ENCODE measurements around the gene STAT6. TPM values are rescaled to one million over a fixed set of nuclear protein-coding genes. Genes with fewer than 3 reads are reported as not detected.

Gene STAT6
- total and polyA plus RNA-seq, 2 donors (not counting 3 experiments of a cell fraction or from before 2014, with no cell fraction given), result 136 to 147 TPM

- FAIRE-seq, result no peak
Measured at GRCh38 chr12:57154076-57154475, 42.9 kb upstream of the STAT6 start.

More at GRCh38 chr12:57154076-57154475, 42.9 kb upstream of the STAT6 start:
- POLR2A ChIA-PET, result no interaction called here
- Histone ChIP-seq H3K27ac (ENCODE audit: insufficient read depth, low read depth, low read length) (no peak overlapping the region), H3K36me3 (ENCODE audit: control insufficient read depth in 2 of 2, extremely low read depth in 1 of 2, insufficient read depth in 2 of 2, low read length in 2 of 2) (no peaks in the 10 kb centered on the region), H4K20me1 (replicated peaks; ENCODE audit: control insufficient read depth, extremely low read depth, insufficient read depth, low read length) (no peaks in the 10 kb centered on the region), H3K4me2 (ENCODE audit: insufficient read depth, low read length) (no peak overlapping the region), H2AFZ (ENCODE audit: low read depth, low read length) (no peak overlapping the region), H3K4me3 (replicated peaks in 1 of 3; ENCODE audit: insufficient read depth in 1 of 3, low read depth in 1 of 3, low read length in 3 of 3) (no peak overlapping the region), H3K79me2 (ENCODE audit: control insufficient read depth, insufficient read depth, low read length) (no peaks in the 10 kb centered on the region), H3K9me3 (replicated peaks; ENCODE audit: control insufficient read depth, insufficient read depth, low read length) (no peaks in the 10 kb centered on the region), H3K27me3 (ENCODE audit: control insufficient read depth in 2 of 2, insufficient read depth in 2 of 2, low read length in 2 of 2) (no peaks in the 10 kb centered on the region), H3K4me1 (ENCODE audit: control insufficient read depth, extremely low read depth, insufficient read depth, low read length) (no peaks in the 10 kb centered on the region), H3K9me1 (replicated peaks; ENCODE audit: control insufficient read depth, extremely low read depth, insufficient read depth, low read length) (no peaks in the 10 kb centered on the region), H3K9ac (replicated peaks; ENCODE audit: extremely low read depth, insufficient read depth, low read length) (no peak overlapping the region)
- no peak for DNase-seq (ENCODE audit: low read depth, low spot score)
- TF ChIP-seq EZH2 (IDR thresholded peaks at IDR 0.05; ENCODE audit: borderline replicate concordance, low read depth, low read length, severe bottlenecking), result no peak
- TF ChIP-seq JUN (IDR thresholded peaks at IDR 0.05; ENCODE audit: borderline replicate concordance, insufficient read depth, insufficient read length, low read depth), result no peak
- no peak for TF ChIP-seq POLR2AphosphoS5 (IDR thresholded peaks at IDR 0.05; ENCODE audit: insufficient read depth, low read depth, low read length)
- TF ChIP-seq, protein P1, sequence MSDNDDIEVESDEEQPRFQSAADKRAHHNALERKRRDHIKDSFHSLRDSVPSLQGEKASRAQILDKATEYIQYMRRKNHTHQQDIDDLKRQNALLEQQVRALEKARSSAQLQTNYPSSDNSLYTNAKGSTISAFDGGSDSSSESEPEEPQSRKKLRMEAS (IDR thresholded peaks at IDR 0.05; ENCODE audit: insufficient read depth, insufficient read length), result no peak
- no peak for TF ChIP-seq CTCF (IDR thresholded peaks at IDR 0.05; ENCODE audit: extremely low read depth in 1 of 2, insufficient read depth in 1 of 2, low read depth in 1 of 2, low read length in 2 of 2)
- no peak for TF ChIP-seq POLR2A (IDR thresholded peaks at IDR 0.05; ENCODE audit: low read depth, low read length)
- no peak for TF ChIP-seq FOS (IDR thresholded peaks at IDR 0.05; ENCODE audit: borderline replicate concordance, insufficient read depth, low read length)
- no peak for TF ChIP-seq GATA2 (IDR thresholded peaks at IDR 0.05; ENCODE audit: insufficient read depth, insufficient read length, low read depth, low read length)
- no peak for TF ChIP-seq MYC (IDR thresholded peaks at IDR 0.05; ENCODE audit: low read depth, low read length)
- intact Hi-C loops (cut with micrococcal nuclease) (no loop called here), dilution Hi-C loops (cut with MboI; ENCODE audit: extremely low pct_ligation_motif_present, low sequenced_read_pairs) (no loop called here)
- CTCF ChIA-PET, result interaction anchor here (1.0 kb wide), 1 partner anchor 30 kb away, joined by 3 read pairs; no protein-coding TSS in a partner anchor
- BruUV-seq (replicated peaks), result no TSS peak

Data from endothelial cell of umbilical vein (primary cell).